ENCODE measurements around the gene TAF11. TPM values are rescaled to one million over a fixed set of nuclear protein-coding genes. Genes with fewer than 3 reads are reported as not detected.

TAF11 gene
- total and polyA plus RNA-seq, 2 donors (not counting 3 experiments of a cell fraction or from before 2014, with no cell fraction given): 30.7 to 37.1 TPM

DNA sequence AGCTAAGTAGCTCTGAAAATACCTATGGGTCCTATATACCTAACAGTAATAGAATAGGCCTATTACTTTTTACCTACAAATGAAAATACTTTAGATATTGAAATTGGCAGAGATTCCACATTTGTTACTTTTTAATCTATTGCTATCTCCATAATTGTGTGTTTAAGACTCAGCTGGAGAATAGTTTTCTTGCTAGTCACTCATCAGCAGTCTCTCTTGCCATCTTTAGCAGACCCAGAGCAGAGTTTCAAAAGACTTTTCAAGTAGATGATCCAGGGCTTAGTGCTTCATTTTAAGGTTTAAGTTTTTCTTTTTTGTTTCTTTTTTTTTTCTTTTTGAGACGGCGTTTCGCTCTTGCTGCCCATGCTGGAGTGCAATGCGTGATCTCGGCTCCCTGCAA, 14.1 kb upstream of the TAF11 start:
- no peak for FAIRE-seq
- Histone ChIP-seq H3K79me2 (ENCODE audit: control insufficient read depth, insufficient read depth, low read length) (peaks cover 3% of the 10 kb centered on the region), H3K9me1 (replicated peaks; ENCODE audit: control insufficient read depth, extremely low read depth, insufficient read depth, low read length) (no peaks in the 10 kb centered on the region), H3K27me3 (ENCODE audit: control insufficient read depth in 2 of 2, insufficient read depth in 2 of 2, low read length in 2 of 2) (no peaks in the 10 kb centered on the region), H3K27ac (ENCODE audit: insufficient read depth, low read depth, low read length) (no peak overlapping the region), H3K9ac (replicated peaks; ENCODE audit: extremely low read depth, insufficient read depth, low read length) (no peak overlapping the region), H2AFZ (ENCODE audit: low read depth, low read length) (no peak overlapping the region), H3K4me2 (ENCODE audit: insufficient read depth, low read length) (no peak overlapping the region), H3K9me3 (replicated peaks; ENCODE audit: control insufficient read depth, insufficient read depth, low read length) (no peaks in the 10 kb centered on the region), H3K4me3 (replicated peaks in 1 of 3; ENCODE audit: insufficient read depth in 1 of 3, low read depth in 1 of 3, low read length in 3 of 3) (no peak overlapping the region), H3K4me1 (ENCODE audit: control insufficient read depth, extremely low read depth, insufficient read depth, low read length) (no peaks in the 10 kb centered on the region), H4K20me1 (replicated peaks; ENCODE audit: control insufficient read depth, extremely low read depth, insufficient read depth, low read length) (no peaks in the 10 kb centered on the region), H3K36me3 (ENCODE audit: control insufficient read depth in 2 of 2, extremely low read depth in 1 of 2, insufficient read depth in 2 of 2, low read length in 2 of 2) (no peaks in the 10 kb centered on the region)
- intact Hi-C loops (cut with micrococcal nuclease): no loop called here
- no peak for TF ChIP-seq JUN (IDR thresholded peaks at IDR 0.05; ENCODE audit: borderline replicate concordance, insufficient read depth, insufficient read length, low read depth)
- TF ChIP-seq, protein P1, sequence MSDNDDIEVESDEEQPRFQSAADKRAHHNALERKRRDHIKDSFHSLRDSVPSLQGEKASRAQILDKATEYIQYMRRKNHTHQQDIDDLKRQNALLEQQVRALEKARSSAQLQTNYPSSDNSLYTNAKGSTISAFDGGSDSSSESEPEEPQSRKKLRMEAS (IDR thresholded peaks at IDR 0.05; ENCODE audit: insufficient read depth, insufficient read length): no peak
- TF ChIP-seq GATA2 (IDR thresholded peaks at IDR 0.05; ENCODE audit: insufficient read depth, insufficient read length, low read depth, low read length): no peak
- no peak for TF ChIP-seq POLR2AphosphoS5 (IDR thresholded peaks at IDR 0.05; ENCODE audit: insufficient read depth, low read depth, low read length)
- TF ChIP-seq, protein P2, sequence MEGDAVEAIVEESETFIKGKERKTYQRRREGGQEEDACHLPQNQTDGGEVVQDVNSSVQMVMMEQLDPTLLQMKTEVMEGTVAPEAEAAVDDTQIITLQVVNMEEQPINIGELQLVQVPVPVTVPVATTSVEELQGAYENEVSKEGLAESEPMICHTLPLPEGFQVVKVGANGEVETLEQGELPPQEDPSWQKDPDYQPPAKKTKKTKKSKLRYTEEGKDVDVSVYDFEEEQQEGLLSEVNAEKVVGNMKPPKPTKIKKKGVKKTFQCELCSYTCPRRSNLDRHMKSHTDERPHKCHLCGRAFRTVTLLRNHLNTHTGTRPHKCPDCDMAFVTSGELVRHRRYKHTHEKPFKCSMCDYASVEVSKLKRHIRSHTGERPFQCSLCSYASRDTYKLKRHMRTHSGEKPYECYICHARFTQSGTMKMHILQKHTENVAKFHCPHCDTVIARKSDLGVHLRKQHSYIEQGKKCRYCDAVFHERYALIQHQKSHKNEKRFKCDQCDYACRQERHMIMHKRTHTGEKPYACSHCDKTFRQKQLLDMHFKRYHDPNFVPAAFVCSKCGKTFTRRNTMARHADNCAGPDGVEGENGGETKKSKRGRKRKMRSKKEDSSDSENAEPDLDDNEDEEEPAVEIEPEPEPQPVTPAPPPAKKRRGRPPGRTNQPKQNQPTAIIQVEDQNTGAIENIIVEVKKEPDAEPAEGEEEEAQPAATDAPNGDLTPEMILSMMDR (IDR thresholded peaks at IDR 0.05; ENCODE audit: extremely low read depth in 1 of 2, insufficient read depth in 1 of 2, low read depth in 1 of 2, low read length in 2 of 2): no peak
- TF ChIP-seq EZH2 (IDR thresholded peaks at IDR 0.05; ENCODE audit: borderline replicate concordance, low read depth, low read length, severe bottlenecking): no peak
- TF ChIP-seq FOS (IDR thresholded peaks at IDR 0.05; ENCODE audit: borderline replicate concordance, insufficient read depth, low read length): no peak
- TF ChIP-seq POLR2A (IDR thresholded peaks at IDR 0.05; ENCODE audit: low read depth, low read length): no peak
- TF ChIP-seq MYC (IDR thresholded peaks at IDR 0.05; ENCODE audit: low read depth, low read length): no peak
- ChIA-PET CTCF (interaction anchor here (1.3 kb wide), 1 partner anchor 10 kb away, joined by 4 read pairs; no protein-coding TSS in a partner anchor), POLR2A (no interaction called here)
- DNase-seq (ENCODE audit: low read depth, low spot score): no peak
- dilution Hi-C loops (cut with MboI; ENCODE audit: extremely low pct_ligation_motif_present, low sequenced_read_pairs): no loop called here
- no TSS peak for BruUV-seq (replicated peaks)

Measured in endothelial cell of umbilical vein (primary cell).